GM21786 (cell line): ENCODE measurements around the gene LIPJ.

Experiments
- ATAC-seq: cut with Tn5 transposase; IDR thresholded peaks from one replicate; pipeline ENCODE4 v1.9.1; 2021; ENCODE audit not compliant: unreplicated experiment

LIPJ gene

GRCh38 chr10:88592906-88593305, 6.3 kb downstream of the LIPJ start:
- no peak for ATAC-seq

GRCh38 chr10:88594482-88594881, 7.9 kb downstream of the LIPJ start:
- no peak for ATAC-seq

- peak; percentile 92 for ATAC-seq
These were observed 11.5 kb downstream of the LIPJ start for GRCh38 chr10:88598055-88598454.

GRCh38 chr10:88608052-88608732, 21.6 kb downstream of the LIPJ start:
- ATAC-seq = peak; percentile 61

- no peak for ATAC-seq
These were observed 22.2 kb downstream of the LIPJ start for GRCh38 chr10:88608780-88609179.

- ATAC-seq = no peak
These were observed 29.9 kb downstream of the LIPJ start for GRCh38 chr10:88616250-88616977.

- ATAC-seq = no peak
These were observed 31.3 kb downstream of the LIPJ start for GRCh38 chr10:88617772-88618300.

- ATAC-seq = no peak
These were observed 31.9 kb downstream of the LIPJ start for GRCh38 chr10:88618496-88618895.

GRCh38 chr10:88620441-88620840, 33.9 kb downstream of the LIPJ start:
- ATAC-seq = no peak

- no peak for ATAC-seq
These were observed 37.3 kb downstream of the LIPJ start for GRCh38 chr10:88623835-88624234.

- ATAC-seq = no peak
These were observed 38.3 kb downstream of the LIPJ start for GRCh38 chr10:88624840-88625239.

GRCh38 chr10:88640186-88640585, 53.6 kb downstream of the LIPJ start:
- no peak for ATAC-seq

GRCh38 chr10:88642209-88642608, 55.6 kb downstream of the LIPJ start:
- ATAC-seq = no peak

- ATAC-seq = no peak
These were observed 56.4 kb downstream of the LIPJ start for GRCh38 chr10:88642963-88643362.

GRCh38 chr10:88647061-88647615, 60.6 kb downstream of the LIPJ start:
- no peak for ATAC-seq

GRCh38 chr10:88651101-88651551, 64.6 kb downstream of the LIPJ start:
- ATAC-seq = no peak

GRCh38 chr10:88652616-88653015, 66.1 kb downstream of the LIPJ start:
- no peak for ATAC-seq
